Posterior cingulate gyrus (tissue), 11 donors: ENCODE results near the gene BEX1.

ENCODE experiments used
- DNase-seq, 10 donors: peaks; one replicate each; pipeline versions ENCODE4 v3.0.0 to v3.0.0-alpha.2; 2020 to 2021; ENCODE audit warnings: mixed read lengths in 3 of 10
- intact Hi-C: fragments of 100-400 bp; cut with DNase I; formaldehyde crosslinking; loops from one replicate; pipeline ENCODE4 v1.15.1; 2023

Gene BEX1

GRCh38 chrX:103012945-103013344 lies 51.0 kb downstream of the BEX1 start:
- no peak for DNase-seq
- intact Hi-C loops = no loop called here
